Osteocyte (in vitro differentiated cells): ENCODE measurements around the gene MCM3. TPM values are rescaled to one million over a fixed set of nuclear protein-coding genes. Genes with fewer than 3 reads are reported as not detected.

Experiments used
- DNase-seq: peaks from one replicate; pipeline ENCODE4 v3.0.0; 2021; ENCODE audit warnings: mixed read lengths; ENCODE audit not compliant: unreplicated experiment; ENCODE audit errors: extremely low spot score
- H3K27ac Mint-ChIP-seq: one replicate; pipeline ENCODE4 v1.8.0; 2021; ENCODE audit warnings: mild to moderate bottlenecking, mixed read lengths; ENCODE audit not compliant: unreplicated experiment
- H3K27me3 Mint-ChIP-seq: one replicate; pipeline ENCODE4 v1.8.0; 2021; ENCODE audit warnings: mixed read lengths; ENCODE audit not compliant: unreplicated experiment
- H3K36me3 Mint-ChIP-seq: one replicate; pipeline ENCODE4 v1.8.0; 2021; ENCODE audit warnings: mixed read lengths; ENCODE audit not compliant: unreplicated experiment
- H3K4me1 Mint-ChIP-seq: one replicate; pipeline ENCODE4 v1.8.0; 2021; ENCODE audit warnings: mixed read lengths; ENCODE audit not compliant: unreplicated experiment
- H3K4me3 Mint-ChIP-seq: one replicate; pipeline ENCODE4 v1.8.0; 2021; ENCODE audit warnings: mild to moderate bottlenecking, moderate library complexity, mixed read lengths; ENCODE audit not compliant: unreplicated experiment
- H3K9me3 Mint-ChIP-seq: one replicate; pipeline ENCODE4 v1.8.0; 2021; ENCODE audit warnings: mixed read lengths; ENCODE audit not compliant: unreplicated experiment
- total RNA-seq: library from RNA; stranded (reverse); gene quantifications from 2 replicates; pipeline ENCODE4 v1.2.1, GENCODE V29; 2021
- TF ChIP-seq, protein P1 (sequence below): fragments of 200-600 bp; sonication (generic); IDR thresholded peaks from 2 replicates; pipeline ENCODE4 v1.5.0; 2021; ENCODE audit warnings: antibody characterized with exemption, mild to moderate bottlenecking, moderate library complexity

Gene MCM3
- total RNA-seq, 1 donor from 2014 or later: 32.6 TPM

DNA sequence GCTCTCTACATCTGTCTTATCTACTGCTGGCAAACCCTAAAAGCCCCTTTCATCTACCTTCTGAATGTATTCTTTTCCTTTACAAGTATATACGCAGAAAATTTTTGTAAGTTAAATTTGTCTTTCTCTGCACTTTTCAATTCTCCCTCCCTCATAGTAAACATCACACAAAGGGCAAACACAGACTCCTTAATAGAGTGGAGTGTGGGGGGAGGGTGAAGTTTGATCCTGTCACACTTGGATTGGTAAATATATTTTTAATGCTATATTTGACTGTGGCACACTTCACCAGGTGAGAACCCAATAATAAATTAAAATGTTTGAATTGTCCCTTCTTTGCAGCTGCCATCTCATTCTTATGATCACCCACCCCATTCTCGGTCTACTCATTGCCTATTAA lies 44.2 kb upstream of the MCM3 start:
- H3K27ac Mint-ChIP-seq: no peak overlapping the region
- no peaks in the 10 kb centered on the region for H3K9me3 Mint-ChIP-seq
- no peaks in the 10 kb centered on the region for H3K36me3 Mint-ChIP-seq
- TF ChIP-seq, protein P1, sequence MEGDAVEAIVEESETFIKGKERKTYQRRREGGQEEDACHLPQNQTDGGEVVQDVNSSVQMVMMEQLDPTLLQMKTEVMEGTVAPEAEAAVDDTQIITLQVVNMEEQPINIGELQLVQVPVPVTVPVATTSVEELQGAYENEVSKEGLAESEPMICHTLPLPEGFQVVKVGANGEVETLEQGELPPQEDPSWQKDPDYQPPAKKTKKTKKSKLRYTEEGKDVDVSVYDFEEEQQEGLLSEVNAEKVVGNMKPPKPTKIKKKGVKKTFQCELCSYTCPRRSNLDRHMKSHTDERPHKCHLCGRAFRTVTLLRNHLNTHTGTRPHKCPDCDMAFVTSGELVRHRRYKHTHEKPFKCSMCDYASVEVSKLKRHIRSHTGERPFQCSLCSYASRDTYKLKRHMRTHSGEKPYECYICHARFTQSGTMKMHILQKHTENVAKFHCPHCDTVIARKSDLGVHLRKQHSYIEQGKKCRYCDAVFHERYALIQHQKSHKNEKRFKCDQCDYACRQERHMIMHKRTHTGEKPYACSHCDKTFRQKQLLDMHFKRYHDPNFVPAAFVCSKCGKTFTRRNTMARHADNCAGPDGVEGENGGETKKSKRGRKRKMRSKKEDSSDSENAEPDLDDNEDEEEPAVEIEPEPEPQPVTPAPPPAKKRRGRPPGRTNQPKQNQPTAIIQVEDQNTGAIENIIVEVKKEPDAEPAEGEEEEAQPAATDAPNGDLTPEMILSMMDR: no peak
- H3K4me3 Mint-ChIP-seq: no peak overlapping the region
- no peak for DNase-seq
- peaks cover 9% of the 10 kb centered on the region for H3K4me1 Mint-ChIP-seq
- H3K27me3 Mint-ChIP-seq: no peaks in the 10 kb centered on the region

DNA sequence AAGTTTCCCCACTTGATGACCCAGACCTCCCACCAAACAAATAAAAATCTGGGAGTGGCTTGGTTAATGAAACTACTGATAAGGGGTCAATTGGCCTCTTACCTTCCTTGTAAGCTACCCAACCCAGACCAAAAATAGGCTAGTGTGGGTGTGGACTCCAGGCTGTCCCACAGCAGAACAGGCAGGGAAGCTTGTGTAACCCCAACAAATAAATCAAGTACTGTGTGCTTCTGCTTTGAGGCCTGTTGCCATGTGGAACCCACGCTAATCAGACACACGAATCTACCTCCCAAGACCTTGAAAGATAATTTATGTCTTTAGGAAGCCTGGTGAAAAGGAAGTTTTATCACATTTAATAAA lies 43.7 kb upstream of the MCM3 start:
- H3K27ac Mint-ChIP-seq: no peak overlapping the region
- H3K4me3 Mint-ChIP-seq: no peak overlapping the region
- H3K9me3 Mint-ChIP-seq: no peaks in the 10 kb centered on the region

DNA sequence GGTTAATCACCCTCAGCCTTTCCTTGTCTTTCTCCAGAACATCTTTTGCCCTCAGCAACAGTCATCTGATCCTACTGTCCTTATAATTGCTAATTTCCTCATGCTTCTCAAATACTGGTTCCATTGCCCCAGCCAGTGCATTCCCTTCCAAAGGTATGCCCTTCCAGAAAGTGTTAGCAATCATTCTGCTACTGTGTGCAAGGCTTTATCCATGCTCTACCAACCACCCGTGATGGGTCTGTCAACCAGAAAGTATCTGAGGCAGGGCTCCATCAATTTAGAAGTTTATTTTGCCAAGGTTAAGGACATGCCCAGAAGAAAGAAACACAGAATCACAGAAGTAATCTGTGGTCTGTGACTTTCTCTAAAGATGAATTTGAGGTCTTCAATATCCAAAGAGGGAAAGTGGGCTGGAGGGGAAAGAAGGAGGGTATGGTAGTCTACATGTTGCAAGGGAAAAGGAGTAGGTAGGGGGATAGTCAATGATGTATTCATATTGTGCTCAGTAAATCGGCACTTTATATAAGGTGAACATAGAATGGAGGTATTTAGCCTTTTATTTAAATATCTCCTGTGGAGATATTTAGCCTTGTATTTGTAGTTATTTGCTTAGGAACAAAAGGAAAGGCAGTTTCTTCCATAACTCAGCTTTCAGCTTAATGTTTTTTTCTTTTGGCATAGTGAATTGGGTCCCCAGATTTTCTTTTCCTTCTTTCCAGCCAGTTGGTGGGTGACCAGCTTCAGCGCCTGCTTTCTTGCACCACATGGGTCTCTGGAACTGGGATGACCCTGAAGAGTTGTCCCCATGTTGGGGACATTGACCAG lies 42.2 kb upstream of the MCM3 start:
- no peak overlapping the region for H3K4me3 Mint-ChIP-seq
- no peaks in the 10 kb centered on the region for H3K27me3 Mint-ChIP-seq
- peaks cover 9% of the 10 kb centered on the region for H3K4me1 Mint-ChIP-seq
- H3K36me3 Mint-ChIP-seq: no peaks in the 10 kb centered on the region
- no peak overlapping the region for H3K27ac Mint-ChIP-seq
- DNase-seq: no peak
- TF ChIP-seq, protein P1: no peak
- H3K9me3 Mint-ChIP-seq: no peaks in the 10 kb centered on the region

More for the DNA sequence above, 43.7 kb upstream of the MCM3 start:
- no peak for DNase-seq
- Mint-ChIP-seq H3K4me1 (peaks cover 9% of the 10 kb centered on the region), H3K27me3 (no peaks in the 10 kb centered on the region), H3K36me3 (no peaks in the 10 kb centered on the region)
- TF ChIP-seq, protein P1: no peak

DNA sequence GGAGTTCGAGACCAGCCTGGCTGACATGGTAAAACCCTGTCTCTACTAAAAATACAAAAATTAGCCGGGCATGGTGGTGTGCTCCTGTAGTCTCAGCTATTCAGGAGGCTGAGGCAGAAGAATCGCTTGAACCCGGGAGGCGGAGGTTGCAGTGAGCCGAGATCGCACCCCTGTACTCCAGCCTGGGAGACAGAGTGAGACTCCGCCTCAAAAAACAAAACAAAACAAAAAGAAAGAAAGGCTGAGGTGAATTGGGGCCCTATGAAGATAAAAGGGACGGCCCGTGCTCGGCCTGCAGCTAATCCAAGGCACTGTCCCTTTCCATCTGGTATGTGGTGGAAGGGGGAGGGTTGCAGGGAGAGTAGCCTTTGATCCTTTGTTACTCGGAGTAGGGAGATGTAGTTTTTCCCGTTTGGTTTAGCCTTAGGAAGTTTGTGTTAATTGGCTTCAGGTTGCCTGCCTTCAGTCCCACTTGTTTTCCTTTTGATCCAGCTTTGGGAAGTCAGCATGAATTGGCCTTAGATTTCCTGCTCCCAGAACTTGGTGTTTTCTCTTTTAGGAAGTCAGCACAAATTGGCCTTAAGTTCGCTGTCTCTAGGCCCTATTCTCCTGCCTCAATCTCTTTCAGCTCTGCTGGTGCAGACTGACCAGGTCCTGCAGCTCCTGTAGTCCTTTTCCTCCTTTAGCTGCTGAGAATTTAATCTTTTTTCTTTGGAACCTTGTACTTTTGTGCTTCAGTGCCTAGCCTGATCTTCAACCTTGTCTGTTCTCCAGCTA lies 41.3 kb upstream of the MCM3 start:
- no peak overlapping the region for H3K4me3 Mint-ChIP-seq
- H3K4me1 Mint-ChIP-seq: peaks cover 9% of the 10 kb centered on the region

More for the DNA sequence above, 41.3 kb upstream of the MCM3 start:
- Mint-ChIP-seq H3K27me3 (no peaks in the 10 kb centered on the region), H3K9me3 (no peaks in the 10 kb centered on the region), H3K36me3 (no peaks in the 10 kb centered on the region), H3K27ac (peak overlapping the region; percentile 52)
- TF ChIP-seq, protein P1: no peak
- DNase-seq: no peak
